HG02798 (cell line): Measurements from ENCODE around the gene KCNH1.

ENCODE experiments used
- ATAC-seq: cut with Tn5 transposase; IDR thresholded peaks from one replicate; pipeline ENCODE4 v1.9.1; 2021; ENCODE audit warnings: mild to moderate bottlenecking; ENCODE audit not compliant: unreplicated experiment, poor library complexity

Gene KCNH1

DNA sequence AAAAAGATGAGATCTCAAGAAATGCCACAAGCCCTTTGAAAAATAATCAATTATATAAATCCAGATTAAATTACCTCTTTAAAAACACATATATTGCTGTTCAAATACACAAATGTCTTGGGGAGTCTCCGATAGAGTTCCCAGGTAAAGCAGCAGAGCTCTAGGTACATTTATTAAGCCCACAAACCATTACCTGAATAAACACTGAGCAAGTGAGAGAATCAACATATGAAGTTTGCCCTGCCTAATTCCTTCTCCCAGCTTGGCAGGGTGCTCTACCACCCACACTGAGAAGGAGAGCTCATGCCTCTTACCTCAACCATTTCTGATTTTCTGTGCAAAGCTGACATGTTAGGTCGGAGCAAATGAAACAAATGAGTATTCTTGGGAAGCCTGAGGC, 402.4 kb downstream of the KCNH1 start:
- ATAC-seq: no peak

- no peak for ATAC-seq
Measured at GRCh38 chr1:210731193-210731592, 402.8 kb downstream of the KCNH1 start.

DNA sequence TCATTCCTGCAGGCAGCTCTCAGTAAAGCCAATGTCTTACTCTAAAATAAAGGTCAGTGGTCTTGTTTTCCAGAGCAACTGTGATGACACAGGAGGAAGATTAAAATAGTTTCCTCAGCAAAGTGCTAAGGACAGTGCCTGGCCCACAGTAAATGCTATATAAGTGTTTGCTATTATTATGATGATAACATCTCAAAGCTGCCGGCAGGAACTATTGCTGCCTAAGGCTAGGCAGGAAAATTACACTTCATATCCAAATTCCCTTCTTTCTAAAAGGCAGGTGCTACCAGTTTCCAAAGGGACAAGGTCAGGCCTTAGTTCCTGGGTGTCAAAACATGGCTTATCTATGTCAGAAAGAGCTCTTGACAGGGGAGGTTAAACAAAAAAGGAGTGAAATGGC, 403.9 kb downstream of the KCNH1 start:
- ATAC-seq: no peak

DNA sequence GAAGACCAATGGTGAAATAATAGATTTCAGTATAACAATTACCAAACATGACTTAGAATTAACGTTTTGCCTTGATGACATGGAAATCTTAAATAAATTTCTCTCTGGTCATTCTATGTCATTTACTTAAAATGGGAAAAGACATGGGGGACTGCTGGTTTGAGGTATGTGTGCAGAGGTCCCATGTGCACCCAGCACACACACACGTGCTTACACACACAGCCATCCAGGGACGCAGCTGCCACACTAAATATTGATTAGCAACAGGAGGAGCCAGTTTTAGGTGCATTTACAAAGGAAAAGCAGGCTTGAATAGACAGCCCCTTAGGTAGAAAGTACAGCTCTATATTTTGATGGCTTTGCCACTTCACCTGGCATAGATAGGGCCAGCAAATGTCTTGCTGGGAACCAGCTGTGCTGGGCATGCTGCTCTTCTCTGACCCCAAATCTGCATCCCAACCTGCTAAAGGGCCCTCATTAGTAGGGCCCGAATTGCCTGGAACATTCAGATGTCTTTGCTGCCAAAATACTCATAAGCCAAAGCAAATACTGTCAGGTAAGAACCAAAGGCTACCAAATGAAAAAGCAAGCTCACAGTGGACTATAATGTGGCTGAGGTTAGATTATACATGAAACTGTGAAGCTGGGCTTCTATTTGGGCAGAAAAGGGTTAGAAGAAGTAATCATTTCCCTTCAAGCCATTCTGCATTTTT, 405.4 kb downstream of the KCNH1 start:
- ATAC-seq: no peak

GRCh38 chr1:210727709-210728108, 406.2 kb downstream of the KCNH1 start:
- ATAC-seq: no peak

- no peak for ATAC-seq
Measured at GRCh38 chr1:210726621-210727020, 407.3 kb downstream of the KCNH1 start.

GRCh38 chr1:210724768-210725167, 409.2 kb downstream of the KCNH1 start:
- no peak for ATAC-seq

DNA sequence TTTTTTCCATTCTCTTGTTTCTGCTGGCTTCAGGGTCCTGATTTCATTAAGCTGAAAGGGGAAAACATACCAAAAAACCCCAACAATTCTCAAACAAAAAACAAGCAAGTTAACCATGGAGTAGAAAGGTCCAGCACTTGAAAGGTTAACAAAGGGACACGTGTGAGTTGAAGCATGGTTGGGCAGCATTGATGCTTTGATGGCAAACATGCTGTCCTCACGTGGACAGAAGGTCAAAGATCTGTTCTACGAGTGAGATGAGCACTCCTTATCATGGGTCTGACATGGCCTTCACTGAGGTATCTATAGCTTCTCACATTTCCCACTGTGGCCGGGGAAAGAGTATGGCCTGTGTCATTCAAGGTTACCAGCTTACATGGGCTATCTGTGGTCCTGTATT, 410.3 kb downstream of the KCNH1 start:
- ATAC-seq: no peak

DNA sequence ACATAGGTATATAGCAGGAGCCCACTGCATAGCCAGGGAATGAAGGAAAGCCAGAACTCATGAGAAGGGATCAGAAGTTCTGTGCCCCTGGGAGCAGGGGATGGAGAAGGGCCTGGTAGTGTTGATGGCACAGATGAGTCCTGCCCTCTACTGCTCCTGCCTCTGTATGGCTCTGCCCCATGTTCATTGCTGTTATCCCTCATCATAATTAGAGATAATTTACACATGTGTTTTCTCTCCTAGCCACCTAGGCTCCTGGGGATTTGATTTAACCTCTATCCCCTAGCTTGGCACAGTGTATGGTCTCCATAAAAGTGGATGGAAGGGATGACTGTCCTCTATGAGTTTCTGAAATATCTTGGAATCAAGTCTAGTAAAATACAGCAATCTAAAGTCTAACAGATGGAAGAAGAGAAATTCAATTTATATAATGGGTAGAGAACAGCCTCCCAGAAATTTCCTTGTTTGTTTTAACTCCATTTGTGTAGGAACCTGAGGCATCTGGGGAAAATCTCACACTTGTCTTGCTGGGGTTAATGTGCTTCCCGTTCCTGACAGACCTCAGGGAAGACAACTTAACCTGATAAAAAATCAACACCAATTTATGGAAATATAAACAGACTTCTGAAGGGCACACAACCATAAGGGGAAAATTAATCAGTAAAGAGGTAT, 411.4 kb downstream of the KCNH1 start:
- ATAC-seq: no peak

GRCh38 chr1:210715072-210715471, 418.9 kb downstream of the KCNH1 start:
- no peak for ATAC-seq

DNA sequence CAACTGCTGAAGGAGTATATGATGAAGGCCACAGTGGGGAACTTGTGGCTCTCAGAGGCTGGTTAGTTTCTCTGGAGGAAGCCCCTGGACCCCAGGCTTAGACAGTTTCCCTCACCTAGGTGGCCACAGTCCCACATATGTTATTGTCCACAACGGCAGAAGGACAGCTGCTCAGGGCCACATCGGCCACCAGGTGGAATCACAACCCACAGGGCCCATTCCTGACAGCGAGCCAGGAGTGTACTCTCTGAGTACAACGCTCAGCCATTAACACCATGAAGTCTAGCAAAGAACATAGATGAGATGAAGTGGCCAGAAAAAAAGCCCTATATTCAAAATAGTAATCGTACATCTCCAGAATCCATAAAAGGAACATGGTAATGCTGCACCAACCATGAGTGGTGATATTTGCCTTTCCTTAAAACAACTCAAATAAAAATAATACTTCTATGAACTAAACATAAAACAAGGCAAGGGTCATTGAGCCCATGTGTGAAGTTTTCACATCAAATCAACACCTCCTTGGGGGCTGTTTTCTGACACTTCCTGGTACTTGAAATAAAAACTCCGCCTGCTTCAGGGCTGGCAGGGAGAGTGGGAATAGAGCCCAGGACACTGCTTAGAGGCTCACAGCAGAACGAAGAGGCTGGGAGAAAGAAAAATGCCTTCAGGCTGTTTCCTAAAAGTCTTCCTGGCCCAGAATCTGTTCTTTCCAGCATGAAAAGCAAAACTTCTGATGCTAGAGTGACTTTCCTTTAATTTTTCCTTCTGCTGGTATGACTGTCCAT, 421.9 kb downstream of the KCNH1 start:
- ATAC-seq: no peak

DNA sequence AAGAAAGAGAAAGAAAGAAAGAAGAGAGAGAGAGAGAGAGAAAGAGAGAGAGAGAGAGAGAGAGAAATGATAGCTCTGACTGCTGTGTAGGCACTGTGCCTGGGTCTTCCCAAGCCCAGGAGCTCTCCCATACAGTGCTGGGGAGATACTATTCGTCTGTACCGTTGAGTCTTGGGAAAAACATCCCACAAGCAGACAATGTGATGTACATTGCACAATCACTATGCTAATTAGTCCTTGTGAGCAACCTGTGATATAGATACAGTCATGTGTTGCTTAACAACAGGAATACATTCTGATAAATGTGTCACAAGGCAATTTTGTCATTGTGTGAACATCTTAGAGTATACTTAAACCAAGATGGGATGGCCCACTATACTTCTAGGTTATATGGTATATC, 424.2 kb downstream of the KCNH1 start:
- no peak for ATAC-seq

GRCh38 chr1:210707300-210708240, 426.4 kb downstream of the KCNH1 start:
- no peak for ATAC-seq

- no peak for ATAC-seq
Measured at GRCh38 chr1:210706246-210706645, 427.7 kb downstream of the KCNH1 start.

DNA sequence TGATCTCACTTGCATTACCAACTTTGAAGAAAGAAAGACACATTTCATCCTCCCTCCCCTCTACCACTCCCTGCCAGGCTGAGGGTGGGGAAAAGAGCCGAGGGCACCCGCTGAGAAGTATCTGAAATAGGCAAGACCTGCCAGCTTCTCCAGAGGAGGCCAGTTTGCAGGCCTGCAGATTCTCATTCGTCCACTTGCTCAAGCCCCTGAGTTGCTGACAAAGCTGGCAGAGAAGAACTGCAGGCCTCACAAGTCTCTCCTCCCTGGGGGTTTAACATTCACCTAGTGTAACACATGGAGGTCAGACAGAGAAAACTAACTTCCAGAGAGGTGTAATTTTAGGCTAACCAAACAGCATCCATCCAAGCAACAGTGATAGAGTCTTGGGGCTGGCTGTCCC, 428.9 kb downstream of the KCNH1 start:
- no peak for ATAC-seq

DNA sequence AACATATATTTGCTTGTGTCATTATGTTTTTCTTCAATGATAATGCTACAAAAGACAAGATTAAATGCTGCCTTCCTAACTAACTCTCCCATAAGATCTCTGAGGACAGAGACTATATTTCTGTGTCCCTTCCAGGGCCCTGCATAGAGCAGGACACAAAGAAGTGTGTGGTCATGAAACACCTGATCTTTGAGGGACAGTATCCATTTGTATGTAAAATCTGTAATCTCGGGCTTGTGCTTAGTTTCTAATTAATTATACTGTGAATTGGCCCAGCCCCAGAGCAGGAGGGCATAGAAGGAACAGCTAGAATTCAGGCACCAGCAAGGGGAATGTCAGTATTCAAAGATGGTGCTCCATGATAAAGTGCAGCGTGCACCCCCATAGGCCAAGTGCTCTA, 430.4 kb downstream of the KCNH1 start:
- no peak for ATAC-seq

- ATAC-seq: no peak
Measured at GRCh38 chr1:210702506-210702905, 431.4 kb downstream of the KCNH1 start.

- ATAC-seq: no peak
Measured at GRCh38 chr1:210700511-210700910, 433.4 kb downstream of the KCNH1 start.

DNA sequence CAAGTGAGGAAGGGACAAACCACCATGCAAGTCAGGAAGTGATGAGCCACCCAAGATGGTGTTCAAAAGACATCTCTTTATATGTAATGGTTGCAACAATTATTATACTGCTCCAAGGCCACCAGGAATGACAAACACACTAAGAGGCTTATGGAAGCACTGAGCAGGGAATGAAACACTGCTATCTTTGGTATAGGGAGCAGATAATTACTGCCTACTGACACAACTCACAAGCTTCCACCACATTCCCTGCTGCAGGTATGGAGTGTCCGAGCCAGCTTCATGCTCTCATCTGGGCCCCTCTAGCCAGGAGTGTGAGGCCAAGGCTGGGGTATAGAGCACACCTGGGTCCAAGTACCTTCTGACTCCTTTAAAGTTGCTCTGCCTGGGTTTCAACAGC, 433.9 kb downstream of the KCNH1 start:
- ATAC-seq: no peak

GRCh38 chr1:210698661-210699060, 435.3 kb downstream of the KCNH1 start:
- no peak for ATAC-seq
